Measurements from ENCODE around the gene LIME1.
A peak's percentile ranks its signal among the peaks of the same experiment; 100 is the strongest.

The LIME1 gene

DNA sequence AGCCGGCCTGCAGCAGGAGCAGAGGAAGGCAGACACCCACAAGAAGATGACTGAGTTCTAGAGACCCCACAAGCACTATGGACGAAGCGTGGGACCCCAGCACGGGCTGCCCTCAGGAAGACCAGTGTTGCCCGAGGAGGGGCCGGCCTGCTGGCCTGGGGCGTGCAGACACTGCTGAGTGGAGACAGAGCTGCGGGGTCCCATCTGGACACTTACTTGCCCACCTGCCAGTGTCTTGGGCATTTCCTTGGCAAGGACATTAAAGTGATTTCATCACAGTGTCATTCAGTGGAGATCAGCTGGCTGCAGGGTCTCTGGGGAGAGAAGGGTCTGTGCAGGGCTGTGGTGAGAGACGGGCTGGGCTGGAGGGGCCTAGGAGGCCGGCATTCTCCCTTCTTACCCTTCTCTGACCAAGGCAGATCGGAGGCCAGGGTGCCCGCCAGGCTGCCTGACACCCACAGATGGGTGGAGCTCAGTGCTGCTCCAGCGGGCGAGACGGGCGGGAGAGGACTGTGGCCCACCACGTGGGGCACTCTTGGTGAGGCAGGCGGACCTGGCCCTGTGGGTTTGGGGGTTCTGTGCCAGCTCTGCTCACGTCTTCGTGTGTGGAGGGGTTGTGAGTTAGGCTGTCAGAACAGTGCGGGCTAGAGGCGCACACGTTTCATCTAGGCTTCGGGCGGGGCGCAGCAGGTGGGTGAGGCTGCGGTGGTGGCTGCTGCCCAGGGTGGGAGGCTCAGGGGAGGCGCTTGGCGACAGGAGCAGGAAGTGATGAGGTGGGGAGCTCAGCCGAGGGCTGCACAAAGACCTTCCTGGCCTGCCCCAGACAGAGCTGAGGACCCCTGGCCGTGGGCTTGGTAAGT, at the start of gene LIME1:
TSS of gene LIME1 (plus strand) at position 806 of the 860 bp plus-strand sequence. CDS start 886 bp downstream, outside the sequence.
- peak; percentile 56 to 76 for DNase-seq (ENCODE audit: extremely low read depth in 1 of 2, low read depth in 1 of 2)

GRCh38 chr20:63687419-63688178, 48.9 kb upstream of the LIME1 start:
- no peak for DNase-seq (ENCODE audit: extremely low read depth in 1 of 2, low read depth in 1 of 2)

GRCh38 chr20:63688228-63689045, 48.0 kb upstream of the LIME1 start:
- no peak for DNase-seq (ENCODE audit: extremely low read depth in 1 of 2, low read depth in 1 of 2)

DNA sequence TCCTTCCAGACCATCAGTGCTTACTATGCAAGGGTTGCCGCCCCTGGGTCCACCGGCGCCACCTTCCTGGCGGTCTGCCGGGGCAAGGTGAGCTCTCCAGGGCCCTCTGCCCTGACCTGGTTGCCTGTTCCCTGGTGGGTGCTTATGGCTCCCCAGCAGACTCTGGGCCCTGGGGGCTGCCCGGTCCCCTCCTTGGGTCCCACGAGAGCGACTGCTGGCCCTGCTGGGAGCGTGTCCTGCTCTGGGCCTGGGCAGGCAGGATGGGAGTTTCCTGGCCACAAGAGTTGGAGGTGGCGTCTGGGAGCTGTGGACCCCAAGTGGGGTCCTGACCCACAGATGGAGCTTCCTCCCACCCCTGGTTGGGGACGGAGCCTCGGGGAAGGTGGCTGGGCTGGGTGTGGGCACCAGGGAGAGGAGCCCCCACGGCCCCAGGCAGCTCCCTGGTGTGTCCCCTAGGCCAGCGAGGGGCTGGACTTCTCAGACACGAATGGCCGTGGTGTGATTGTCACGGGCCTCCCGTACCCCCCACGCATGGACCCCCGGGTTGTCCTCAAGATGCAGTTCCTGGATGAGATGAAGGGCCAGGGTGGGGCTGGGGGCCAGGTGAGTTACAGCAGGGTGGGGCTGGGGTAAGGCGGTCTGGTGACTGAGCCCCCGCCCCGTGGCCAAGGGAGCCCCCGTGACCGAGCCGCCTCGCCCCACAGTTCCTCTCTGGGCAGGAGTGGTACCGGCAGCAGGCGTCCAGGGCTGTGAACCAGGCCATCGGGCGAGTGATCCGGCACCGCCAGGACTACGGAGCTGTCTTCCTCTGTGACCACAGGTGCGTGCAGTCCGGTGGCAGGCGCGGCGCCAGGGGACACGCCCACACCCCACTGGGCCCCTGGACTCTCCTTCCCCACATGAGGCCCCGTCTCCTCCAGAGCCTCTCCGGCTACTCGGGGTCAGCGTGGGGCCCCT, 47.1 kb upstream of the LIME1 start:
- DNase-seq (ENCODE audit: extremely low read depth in 1 of 2, low read depth in 1 of 2), result no peak

- DNase-seq (ENCODE audit: extremely low read depth in 1 of 2, low read depth in 1 of 2), result no peak
These were observed 46.2 kb upstream of the LIME1 start for GRCh38 chr20:63690003-63690897.

GRCh38 chr20:63690898-63691710, 45.4 kb upstream of the LIME1 start:
- DNase-seq (ENCODE audit: extremely low read depth in 1 of 2, low read depth in 1 of 2), result no peak

- DNase-seq (ENCODE audit: extremely low read depth in 1 of 2, low read depth in 1 of 2), result no peak
These were observed 44.6 kb upstream of the LIME1 start for GRCh38 chr20:63691711-63692435.

GRCh38 chr20:63692436-63693082, 43.9 kb upstream of the LIME1 start:
- no peak for DNase-seq (ENCODE audit: extremely low read depth in 1 of 2, low read depth in 1 of 2)

- no peak for DNase-seq (ENCODE audit: extremely low read depth in 1 of 2, low read depth in 1 of 2)
These were observed 43.3 kb upstream of the LIME1 start for GRCh38 chr20:63693083-63693732.

DNA sequence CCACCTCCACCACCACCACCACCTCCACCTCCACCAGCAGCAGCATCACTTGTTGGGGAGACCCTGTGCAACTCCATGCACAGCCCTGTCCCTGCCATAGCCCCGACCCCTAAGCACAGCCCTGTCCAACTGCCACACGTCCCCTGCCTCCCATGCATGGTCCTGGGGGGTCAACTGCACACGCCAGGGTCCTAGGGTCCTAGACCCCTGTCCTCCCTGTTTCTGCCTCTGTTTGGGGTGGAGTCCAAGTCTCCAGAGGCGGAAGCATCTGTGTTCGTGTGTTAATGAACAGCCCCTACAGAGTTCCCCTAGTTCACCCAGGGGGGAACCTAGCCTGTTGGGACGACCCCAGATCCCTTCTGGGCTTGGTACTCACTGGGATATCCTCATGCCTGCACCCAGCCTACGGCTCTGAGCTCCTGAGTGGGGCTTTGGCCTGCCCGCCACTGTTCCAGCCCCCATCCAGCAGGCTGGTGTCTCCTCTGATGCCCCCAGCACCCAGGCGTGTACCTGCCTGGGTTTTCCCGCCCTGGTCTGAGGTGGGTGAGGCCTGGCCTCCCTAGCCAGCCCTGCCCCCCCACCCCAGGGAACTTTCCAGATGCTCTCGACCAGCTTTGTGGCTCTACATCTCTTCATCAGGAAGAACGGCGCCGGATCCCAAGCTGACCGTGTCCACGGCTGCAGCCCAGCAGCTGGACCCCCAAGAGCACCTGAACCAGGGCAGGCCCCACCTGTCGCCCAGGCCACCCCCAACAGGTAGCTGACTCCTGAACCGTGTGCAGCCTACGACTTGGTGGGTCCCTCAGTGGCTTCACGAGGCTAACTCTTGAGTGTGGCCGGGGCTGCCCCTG, 42.5 kb upstream of the LIME1 start:
- no peak for DNase-seq (ENCODE audit: extremely low read depth in 1 of 2, low read depth in 1 of 2)

DNA sequence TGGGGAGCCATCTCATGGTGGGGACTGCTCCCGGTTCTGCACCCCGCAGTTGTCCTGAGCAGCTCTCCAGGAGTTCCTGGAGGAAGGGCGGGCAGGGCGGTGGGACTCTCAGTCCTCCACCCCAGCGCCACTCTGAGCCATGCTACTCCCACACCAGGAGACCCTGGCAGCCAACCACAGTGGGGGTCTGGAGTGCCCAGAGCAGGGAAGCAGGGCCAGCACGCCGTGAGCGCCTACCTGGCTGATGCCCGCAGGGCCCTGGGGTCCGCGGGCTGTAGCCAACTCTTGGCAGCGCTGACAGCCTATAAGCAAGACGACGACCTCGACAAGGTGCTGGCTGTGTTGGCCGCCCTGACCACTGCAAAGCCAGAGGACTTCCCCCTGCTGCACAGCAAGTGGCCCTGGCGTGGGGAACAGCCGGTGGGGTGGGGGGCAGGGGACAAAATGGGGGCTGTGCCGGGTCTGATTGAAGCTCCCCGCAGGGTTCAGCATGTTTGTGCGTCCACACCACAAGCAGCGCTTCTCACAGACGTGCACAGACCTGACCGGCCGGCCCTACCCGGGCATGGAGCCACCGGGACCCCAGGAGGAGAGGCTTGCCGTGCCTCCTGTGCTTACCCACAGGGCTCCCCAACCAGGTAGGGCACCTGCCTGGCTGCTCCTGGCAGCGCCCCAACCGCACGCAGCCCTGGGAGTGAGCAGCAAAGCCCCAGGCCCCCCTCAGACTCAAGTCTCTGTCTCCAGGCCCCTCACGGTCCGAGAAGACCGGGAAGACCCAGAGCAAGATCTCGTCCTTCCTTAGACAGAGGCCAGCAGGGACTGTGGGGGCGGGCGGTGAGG, 41.7 kb upstream of the LIME1 start:
- DNase-seq (ENCODE audit: extremely low read depth in 1 of 2, low read depth in 1 of 2), result no peak

GRCh38 chr20:63695424-63696305, 40.8 kb upstream of the LIME1 start:
- no peak for DNase-seq (ENCODE audit: extremely low read depth in 1 of 2, low read depth in 1 of 2)

DNA sequence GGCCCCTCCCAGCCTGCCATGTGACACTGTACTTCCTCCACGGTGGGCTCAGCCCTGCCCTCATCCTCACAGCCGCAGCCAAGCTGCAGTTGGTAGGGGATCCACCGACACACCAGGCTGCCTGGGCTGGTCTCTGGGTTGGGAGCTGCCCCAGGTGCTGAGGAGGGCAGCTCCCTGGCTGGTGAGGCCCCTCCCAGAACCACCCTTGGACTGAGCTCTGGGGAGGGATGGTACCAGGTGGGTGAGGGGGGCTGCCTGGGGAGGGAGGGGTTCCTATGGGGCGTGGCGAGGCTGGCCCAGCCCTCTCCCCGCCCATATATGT, 40.2 kb upstream of the LIME1 start:
- DNase-seq (ENCODE audit: extremely low read depth in 1 of 2, low read depth in 1 of 2), result no peak
